HG03060 (cell line): ENCODE results near the gene SORL1.

Experiments
- ATAC-seq: cut with Tn5 transposase; IDR thresholded peaks from one replicate; pipeline ENCODE4 v1.9.1; 2021; ENCODE audit warnings: low read depth, moderate number of reproducible peaks; ENCODE audit not compliant: unreplicated experiment

The SORL1 gene

DNA sequence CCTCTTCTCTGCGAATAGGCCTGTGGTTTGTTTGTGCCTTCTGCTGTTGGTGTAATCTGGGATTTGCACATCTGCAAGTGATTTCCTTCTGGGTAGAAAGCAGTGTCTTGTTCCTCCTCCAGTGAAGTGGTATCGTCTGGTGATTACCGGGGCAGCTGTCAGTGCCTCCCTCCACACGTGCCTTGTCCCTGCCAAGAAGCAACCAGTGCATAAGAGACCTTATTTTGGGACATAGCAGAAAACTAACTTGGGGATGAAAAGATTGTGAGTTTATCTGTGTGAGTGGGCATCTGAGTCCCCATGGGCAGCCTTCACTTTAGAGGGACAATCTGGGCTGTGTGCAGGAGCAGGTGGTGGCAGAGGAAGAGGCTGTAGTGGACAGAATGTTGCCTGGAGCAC, 72.1 kb downstream of the SORL1 start:
- no peak for ATAC-seq

- no peak for ATAC-seq
Observed at GRCh38 chr11:121525376-121525775, 73.3 kb downstream of the SORL1 start.

- ATAC-seq, result no peak
Observed at GRCh38 chr11:121530257-121530656, 78.1 kb downstream of the SORL1 start.

DNA sequence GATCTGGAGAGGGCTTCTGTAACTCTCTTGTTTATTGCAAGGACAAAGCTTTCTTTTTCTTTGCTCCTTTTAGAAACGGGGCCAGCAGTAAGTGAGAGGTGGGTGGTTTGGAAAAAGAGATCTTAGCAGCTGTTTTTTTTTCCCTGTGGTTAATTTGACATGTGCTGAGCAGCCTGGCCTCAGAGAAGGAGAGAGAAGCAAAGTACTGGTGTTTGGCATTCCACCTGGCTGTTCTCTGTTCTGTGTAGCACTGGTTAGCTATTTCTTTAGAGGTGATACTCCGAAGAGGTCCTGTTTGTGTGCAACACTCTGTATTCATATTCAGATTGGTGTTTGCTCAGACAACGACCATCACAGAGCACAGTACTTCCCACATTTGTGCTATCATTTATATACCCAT, 81.5 kb downstream of the SORL1 start:
- ATAC-seq, result no peak

- ATAC-seq, result no peak
Observed at GRCh38 chr11:121534131-121535093, 82.3 kb downstream of the SORL1 start.

DNA sequence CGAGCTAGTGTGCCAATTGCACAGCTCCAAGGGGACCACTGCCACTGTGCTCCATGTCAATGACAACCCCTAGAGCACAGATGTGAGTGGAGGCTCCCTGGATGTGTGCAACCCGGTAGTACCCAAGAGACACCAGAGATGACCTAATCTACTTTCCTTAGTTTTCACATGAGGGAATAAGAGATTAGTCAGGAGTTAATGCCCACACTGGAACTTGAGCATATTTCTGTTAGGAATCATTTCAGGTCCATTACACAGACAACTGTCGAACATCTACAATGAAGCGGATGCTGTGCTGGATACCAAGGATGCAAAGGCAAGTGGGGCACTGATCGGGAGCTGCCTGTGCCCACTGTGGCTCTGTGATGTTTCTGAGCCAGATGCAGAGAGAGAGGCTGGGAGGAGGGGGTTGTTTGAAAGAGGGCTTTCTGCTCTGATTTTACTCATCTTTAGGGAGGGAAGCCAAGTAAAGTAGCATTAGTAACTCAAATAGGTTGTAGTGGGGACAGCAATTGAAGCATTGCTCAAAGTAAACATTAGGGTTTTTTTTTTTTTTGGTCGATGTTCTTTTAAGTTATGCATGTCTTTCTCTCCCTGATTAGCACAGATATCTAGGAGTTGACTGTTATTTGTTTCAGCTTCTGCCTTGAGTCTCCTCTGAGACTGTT, 83.1 kb downstream of the SORL1 start:
- ATAC-seq, result no peak

- no peak for ATAC-seq
Observed at GRCh38 chr11:121536126-121536525, 84.0 kb downstream of the SORL1 start.

GRCh38 chr11:121538054-121538453, 85.9 kb downstream of the SORL1 start:
- peak; percentile 58 for ATAC-seq

- no peak for ATAC-seq
Observed at GRCh38 chr11:121539000-121539399, 86.9 kb downstream of the SORL1 start.

GRCh38 chr11:121540627-121541026, 88.5 kb downstream of the SORL1 start:
- ATAC-seq, result no peak

DNA sequence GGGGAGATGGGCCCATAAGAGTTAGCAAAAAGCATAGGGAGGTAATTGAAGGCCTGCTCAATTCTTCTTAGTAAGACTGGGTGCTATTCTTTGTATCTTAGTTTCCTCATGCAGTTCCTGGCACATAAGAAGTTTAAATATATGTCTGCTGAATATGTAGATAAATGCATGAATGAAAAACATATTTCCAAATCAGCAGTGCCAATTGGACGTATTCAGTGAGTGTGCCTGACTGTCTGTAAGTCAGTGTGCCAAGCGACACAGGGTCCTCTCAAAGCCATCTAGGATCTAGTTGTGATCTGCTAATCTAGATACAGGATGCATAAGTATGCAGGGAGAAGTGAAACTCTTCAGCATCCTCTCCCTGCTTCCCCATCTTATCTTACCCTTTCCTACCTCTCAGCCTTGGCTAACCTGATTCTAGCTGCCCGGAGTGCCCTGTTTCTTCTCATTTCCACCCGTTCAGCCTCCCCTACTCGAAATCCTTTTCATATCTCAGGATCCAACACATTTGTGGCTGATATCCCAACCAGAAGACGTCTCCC, 91.8 kb downstream of the SORL1 start:
- no peak for ATAC-seq

DNA sequence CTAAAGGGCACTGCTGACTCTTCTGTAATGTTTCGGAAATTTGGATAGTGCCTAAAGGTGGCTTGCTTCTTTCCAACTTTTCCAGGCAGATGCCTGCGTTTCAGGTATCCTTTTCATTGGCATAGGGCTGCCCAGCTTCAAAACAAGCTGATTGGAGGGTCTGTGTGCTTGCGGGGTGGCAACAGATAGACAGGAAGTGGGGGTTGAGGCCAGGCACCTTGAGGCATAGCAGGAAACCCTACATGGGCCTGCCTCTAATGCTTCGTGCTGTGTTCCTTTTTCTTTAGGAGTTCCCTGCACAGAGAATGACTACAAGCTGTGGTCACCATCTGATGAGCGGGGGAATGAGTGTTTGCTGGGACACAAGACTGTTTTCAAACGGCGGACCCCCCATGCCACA, 92.8 kb downstream of the SORL1 start:
- ATAC-seq, result no peak

DNA sequence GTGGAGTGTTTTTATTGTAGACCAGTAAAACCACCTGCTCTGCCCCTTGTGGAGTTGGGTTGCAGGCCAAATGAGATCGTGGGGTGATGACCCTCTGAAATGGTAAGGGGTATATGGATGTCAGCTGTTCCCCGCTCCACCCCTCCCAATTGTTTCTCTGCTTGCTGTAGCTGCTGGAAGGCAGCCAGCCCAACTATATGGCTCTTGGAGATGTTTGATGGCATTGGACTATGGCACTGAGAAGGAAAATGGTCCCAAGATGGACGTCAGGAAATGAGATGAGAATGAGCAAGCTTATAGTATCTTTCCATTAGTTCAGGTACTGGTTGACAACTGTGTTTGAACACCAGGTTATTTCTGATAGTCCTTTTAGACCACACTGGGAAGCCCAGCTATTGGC, 95.5 kb downstream of the SORL1 start:
- ATAC-seq, result no peak

DNA sequence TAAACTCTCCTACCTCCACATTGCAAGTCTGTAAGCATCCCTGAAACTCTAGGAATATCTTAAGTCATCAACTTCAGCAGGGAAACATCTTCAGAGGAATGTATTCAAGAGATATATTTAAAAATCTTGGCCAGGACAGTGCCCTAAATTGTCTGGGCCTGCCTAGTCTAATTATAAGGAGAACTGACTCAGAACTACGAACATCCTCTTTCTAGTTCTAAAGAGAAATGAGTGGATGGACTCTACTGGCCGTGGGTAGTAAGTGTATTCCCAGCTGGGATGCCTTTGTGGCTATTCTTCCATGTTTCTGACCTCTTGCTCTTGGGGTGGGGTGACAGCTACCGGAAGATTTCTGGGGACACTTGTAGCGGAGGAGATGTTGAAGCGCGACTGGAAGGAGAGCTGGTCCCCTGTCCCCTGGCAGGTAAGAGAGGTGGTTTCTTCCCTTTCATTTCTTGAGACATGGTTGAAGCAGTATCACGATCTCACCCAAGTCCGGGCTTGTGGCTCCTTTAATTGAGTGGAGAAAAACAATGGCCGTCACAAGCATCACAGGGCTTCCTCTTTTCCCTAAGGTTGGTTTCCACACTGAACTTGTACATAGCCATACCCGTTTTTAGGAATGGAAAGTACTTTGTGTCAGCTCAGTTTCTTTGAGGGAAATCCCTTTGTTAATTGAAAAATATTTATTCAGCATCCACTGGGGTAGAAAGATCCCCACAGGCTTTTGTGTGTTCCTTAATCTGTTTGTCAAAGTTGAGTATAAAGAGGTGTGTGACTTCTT, 98.3 kb downstream of the SORL1 start:
- no peak for ATAC-seq

GRCh38 chr11:121551463-121551862, 99.3 kb downstream of the SORL1 start:
- no peak for ATAC-seq

- ATAC-seq, result no peak
Observed at GRCh38 chr11:121552154-121552553, 100.0 kb downstream of the SORL1 start.

- ATAC-seq, result no peak
Observed at GRCh38 chr11:121552644-121553043, 100.5 kb downstream of the SORL1 start.

GRCh38 chr11:121553389-121553788, 101.3 kb downstream of the SORL1 start:
- ATAC-seq, result no peak

GRCh38 chr11:121553806-121554205, 101.7 kb downstream of the SORL1 start:
- no peak for ATAC-seq

DNA sequence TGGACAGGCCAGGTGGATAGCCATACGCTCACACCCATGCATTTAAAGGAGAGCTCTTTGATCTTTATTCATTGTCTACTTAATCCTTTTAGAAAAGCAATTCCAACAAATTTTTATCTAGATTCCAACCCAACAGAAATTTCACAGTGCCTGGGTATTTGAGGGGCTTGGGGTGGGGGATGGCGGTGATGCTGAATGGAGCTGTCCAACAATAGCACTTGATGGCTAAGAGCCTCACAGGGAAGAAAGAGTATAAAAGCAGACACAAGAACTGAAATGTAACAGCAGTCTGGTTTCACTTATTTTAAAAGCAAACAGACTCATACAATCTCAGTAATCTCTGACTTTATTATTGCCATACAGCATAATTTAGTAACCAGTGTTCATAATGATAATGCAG, 102.4 kb downstream of the SORL1 start:
- ATAC-seq, result no peak

DNA sequence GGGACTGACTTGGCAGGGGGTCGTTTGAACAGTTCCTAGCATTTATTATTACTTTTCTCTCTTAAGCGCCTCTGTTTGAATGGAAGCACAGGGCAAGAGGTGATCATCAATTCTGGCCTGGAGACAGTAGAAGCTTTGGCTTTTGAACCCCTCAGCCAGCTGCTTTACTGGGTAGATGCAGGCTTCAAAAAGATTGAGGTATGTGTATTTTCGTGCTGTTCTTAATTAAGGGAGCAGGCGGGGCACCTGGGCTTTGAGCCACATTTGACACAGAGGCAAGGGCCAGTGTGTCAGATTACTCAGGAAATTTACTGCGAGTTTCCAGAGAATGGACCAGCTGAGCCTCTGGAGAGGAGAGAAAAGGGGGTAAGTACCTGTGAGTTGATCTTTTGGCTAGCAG, 103.0 kb downstream of the SORL1 start:
- no peak for ATAC-seq
